SK-N-MC (cell line): ENCODE results near the gene RAN.

Experiments used
- EZH2 ChIP-seq: fragments of 200-600 bp; sonication (generic); IDR thresholded peaks from one replicate; pipeline ENCODE4 v1.6.1; 2017; ENCODE audit warnings: antibody characterized with exemption
- FOXP2 ChIP-seq: optimal IDR thresholded peaks from 2 replicates; pipeline ENCODE3; 2011; ENCODE audit warnings: mild to moderate bottlenecking, moderate library complexity; ENCODE audit not compliant: insufficient read depth; ENCODE audit errors: extremely low read length, control extremely low read depth
- POLR2AphosphoS5 ChIP-seq: IDR thresholded peaks from 2 replicates; pipeline ENCODE4 v1.6.1; 2012; ENCODE audit warnings: mild to moderate bottlenecking, low read depth, low read length, borderline replicate concordance

DNA sequence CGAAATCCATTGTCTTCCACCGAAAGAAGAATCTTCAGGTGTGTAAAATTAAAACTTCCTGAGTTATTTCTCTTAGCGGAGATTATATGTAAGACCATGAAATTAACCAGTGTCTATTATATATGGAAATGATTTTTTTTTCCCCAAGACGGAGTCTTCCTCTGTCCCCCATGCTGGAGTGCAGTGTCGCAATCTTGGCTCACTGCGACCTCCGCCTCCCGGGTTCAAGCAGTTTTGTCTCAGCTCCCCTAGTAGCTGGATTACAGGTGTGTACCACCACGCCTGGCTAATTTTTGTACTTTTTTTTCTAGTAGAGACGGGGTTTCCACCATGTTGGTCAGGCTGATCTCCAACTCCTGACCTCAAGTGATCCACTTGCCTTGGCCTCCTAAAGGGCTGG, 2.8 kb downstream of the RAN start:
- TF ChIP-seq EZH2 (no peak), POLR2AphosphoS5 (0 out of 2 replicates have a peak, but pooled peaks have one; percentile 11), FOXP2 (no peak)
